Lower leg skin (tissue), 4 donors: ENCODE results near the gene ANK3. TPM values are rescaled to one million over a fixed set of nuclear protein-coding genes. Genes with fewer than 3 reads are reported as not detected.

Experiments
- DNase-seq, 2 donors: peaks; one replicate each; pipeline ENCODE4 v3.0.0-alpha.2; 2019; ENCODE audit warnings: low spot score in 2 of 2
- H3K4me3 ChIP-seq: fragments of 200-600 bp; sonication (generic); 2 replicates; pipeline ENCODE4 v1.5.1; 2017; ENCODE audit warnings: mild to moderate bottlenecking, low read depth; ENCODE audit not compliant: poor library complexity, severe bottlenecking
- CTCF ChIP-seq, 3 donors: fragments of 450-650 bp; IDR thresholded peaks; one replicate each; pipeline ENCODE4 v1.5.1; 2016; ENCODE audit warnings: antibody characterized with exemption in 3 of 3, mild to moderate bottlenecking in 3 of 3, moderate library complexity in 2 of 3
- POLR2A ChIP-seq, 2 donors: fragments of 450-650 bp; IDR thresholded peaks; one replicate each; pipeline ENCODE4 v1.6.1; 2016 to 2017; ENCODE audit warnings: antibody characterized with exemption in 2 of 2, mild to moderate bottlenecking in 1 of 2, moderate library complexity in 1 of 2
- WGBS, 2 donors: methylation state at CpG; one replicate each; pipeline ENCODE4 v1.1.5; 2018; 5-methylcytosine and 5-hydroxymethylcytosine counted together
- intact Hi-C: fragments of 100-400 bp; cut with DNase I; formaldehyde crosslinking; loops from one replicate; pipeline ENCODE4 v1.15.0; 2023; ENCODE audit warnings: low total_unique reads
- total RNA-seq, 4 donors: library from RNA; depleted of rRNA; stranded (reverse); fragments of >200 nt; gene quantifications; one replicate each; pipeline ENCODE4 v1.1.0, GENCODE V29; 2016

The ANK3 gene
- total RNA-seq, 4 donors from 2014 or later: 76.2 to 107 (median 91.5) TPM

DNA sequence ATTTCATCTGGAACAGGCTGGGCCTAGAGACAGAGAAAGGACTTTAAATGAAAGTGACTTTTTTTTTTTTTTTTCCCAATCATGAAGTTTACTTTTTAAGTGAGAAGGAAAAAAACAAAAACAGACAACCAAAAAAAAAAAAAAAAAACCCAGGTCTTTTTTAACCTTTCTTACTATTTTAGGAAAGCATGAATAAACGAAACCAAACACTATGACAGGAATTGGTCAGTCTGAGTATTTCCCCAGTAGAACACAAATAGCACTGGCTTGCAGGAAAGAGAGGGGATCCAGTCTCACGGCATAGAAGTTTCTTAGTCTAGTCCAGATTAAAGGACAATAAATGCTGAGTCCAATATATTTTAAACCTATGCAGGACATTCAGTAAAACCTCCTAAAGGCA lies 302.8 kb downstream of the ANK3 start:
- intact Hi-C loops: no loop called here
- no peak for DNase-seq
- H3K4me3 ChIP-seq: no peak overlapping the region
- 71 to 77% methylated on average over 2 of the region's 2 CpGs for WGBS, 2 donors
- no peak for TF ChIP-seq CTCF (IDR thresholded peaks at IDR 0.05)

GRCh38 chr10:60086421-60086820 lies 303.3 kb downstream of the ANK3 start:
- intact Hi-C loops: no loop called here
- H3K4me3 ChIP-seq: no peak overlapping the region
- TF ChIP-seq POLR2A (IDR thresholded peaks at IDR 0.05): no peak
- no peak for DNase-seq
- WGBS, 2 donors: 94 to 96% methylated on average over 4 of the region's 4 CpGs

DNA sequence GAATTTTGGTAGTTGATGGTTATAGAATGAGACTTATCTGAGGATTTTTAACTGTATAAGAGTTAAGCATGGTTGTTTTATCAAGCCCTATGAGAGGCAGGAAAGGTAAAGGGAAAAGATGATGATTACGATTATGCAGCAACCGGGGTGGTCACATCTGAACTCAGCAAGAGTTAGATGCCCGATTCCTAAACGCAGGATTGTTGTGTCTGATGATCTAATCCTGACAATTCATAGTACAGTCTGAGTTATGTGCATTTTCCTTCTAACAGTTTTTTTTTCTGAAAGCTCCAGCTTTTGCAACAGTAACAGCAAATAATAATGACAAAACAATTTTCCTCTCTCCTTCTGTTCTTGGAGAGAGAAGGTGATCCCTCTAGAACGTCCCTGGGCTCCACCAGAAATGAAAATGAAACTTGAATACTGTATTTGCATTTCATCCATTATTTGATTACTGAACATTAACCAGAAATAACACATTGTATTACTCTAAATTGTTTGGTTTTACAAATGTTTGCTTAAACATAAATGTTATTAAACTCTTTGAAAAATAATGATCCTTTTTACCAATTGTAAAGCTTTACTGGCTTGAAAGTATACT lies 306.8 kb downstream of the ANK3 start:
- 57 to 64% methylated on average over 5 of the region's 5 CpGs for WGBS, 2 donors
- H3K4me3 ChIP-seq: no peak overlapping the region
- intact Hi-C loops: no loop called here

DNA sequence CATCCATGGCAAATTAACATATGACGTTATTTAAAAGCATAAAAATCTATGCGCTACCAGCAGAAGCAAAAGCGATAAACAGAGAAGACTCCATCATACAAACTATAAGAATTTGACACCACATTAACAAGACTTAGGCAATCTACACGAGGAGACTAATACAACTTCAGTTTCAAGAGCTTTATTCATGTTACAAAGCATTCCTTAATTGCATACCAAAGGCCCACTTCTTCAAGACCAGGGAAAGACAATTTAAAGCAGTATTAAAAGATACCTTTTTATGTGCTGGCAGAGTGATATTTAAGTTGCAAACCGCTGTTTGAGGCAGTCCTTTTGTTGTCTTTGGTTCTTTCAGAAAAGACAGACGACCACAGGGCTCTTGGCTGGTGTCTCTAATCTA lies 307.3 kb downstream of the ANK3 start:
- TF ChIP-seq POLR2A (IDR thresholded peaks at IDR 0.05) (no peak), CTCF (IDR thresholded peaks at IDR 0.05) (no peak)
- 70 to 74% methylated on average over 6 of the region's 6 CpGs for WGBS, 2 donors
- intact Hi-C loops: no loop called here
- DNase-seq: no peak
- no peak overlapping the region for H3K4me3 ChIP-seq

More for the DNA sequence above, 306.8 kb downstream of the ANK3 start:
- DNase-seq: no peak
- no peak for TF ChIP-seq CTCF (IDR thresholded peaks at IDR 0.05)
- TF ChIP-seq POLR2A (IDR thresholded peaks at IDR 0.05): no peak

GRCh38 chr10:60073781-60074656 lies 315.7 kb downstream of the ANK3 start:
- intact Hi-C loops: no loop called here
- DNase-seq: no peak
- H3K4me3 ChIP-seq: no peak overlapping the region
- TF ChIP-seq CTCF (IDR thresholded peaks at IDR 0.05) (no peak), POLR2A (IDR thresholded peaks at IDR 0.05) (no peak)
- WGBS, 2 donors: 92% methylated on average over 11 of the region's 11 CpGs

GRCh38 chr10:60073397-60073780 lies 316.3 kb downstream of the ANK3 start:
- WGBS, 2 donors: 92 to 93% methylated on average over 4 of the region's 4 CpGs
- intact Hi-C loops: no loop called here
- no peak overlapping the region for H3K4me3 ChIP-seq
- no peak for DNase-seq
- no peak for TF ChIP-seq POLR2A (IDR thresholded peaks at IDR 0.05)
- no peak for TF ChIP-seq CTCF (IDR thresholded peaks at IDR 0.05)
